Upper lobe of left lung (tissue), 4 donors: Measurements from ENCODE around the gene TRAF3.

Experiments used
- EP300 ChIP-seq, 4 donors: sonication (generic); formaldehyde crosslinking; IDR thresholded peaks; one replicate each; pipeline ENCODE4 v1.5.1; 2017; ENCODE audit warnings: antibody characterized with exemption in 4 of 4, control low read depth in 2 of 4
- POLR2A ChIP-seq, 4 donors: fragments of 450-650 bp; IDR thresholded peaks; one replicate each; pipeline ENCODE4 v1.5.1; 2016 to 2017; ENCODE audit warnings: antibody characterized with exemption in 4 of 4, mild to moderate bottlenecking in 2 of 4
- TF ChIP-seq, protein P1 (sequence below), 6 experiments: fragments of 450-650 bp in 4 of 6; fragments of 200-600 bp in 2 of 6; sonication (generic) in 2 of 6; IDR thresholded peaks; one replicate each; pipeline ENCODE4 v1.5.1; 2016 to 2019; ENCODE audit warnings: antibody characterized with exemption in 6 of 6

DNA sequence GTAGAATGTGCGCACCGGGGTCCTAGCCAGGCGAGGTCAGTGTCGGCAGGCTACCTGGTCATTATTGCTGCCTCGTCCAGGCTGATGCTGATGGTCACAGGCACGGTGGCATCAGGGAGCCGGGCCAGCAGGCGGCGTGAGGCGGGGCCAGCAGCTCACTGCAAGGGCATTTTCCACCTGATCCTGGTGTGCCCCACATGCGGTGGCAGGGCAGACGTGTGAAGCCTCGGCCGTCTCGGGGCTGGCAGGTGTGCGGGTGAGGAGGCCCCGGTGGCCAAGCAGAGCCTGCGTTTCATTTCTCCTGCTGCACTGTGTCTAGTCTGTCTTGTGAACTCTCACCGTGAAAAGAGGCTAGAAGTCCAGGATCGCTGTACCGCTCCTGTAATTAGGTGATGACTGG, 133.2 kb downstream of the TRAF3 start:
- TF ChIP-seq POLR2A (IDR thresholded peaks at IDR 0.05): no peak
- TF ChIP-seq, protein P1, sequence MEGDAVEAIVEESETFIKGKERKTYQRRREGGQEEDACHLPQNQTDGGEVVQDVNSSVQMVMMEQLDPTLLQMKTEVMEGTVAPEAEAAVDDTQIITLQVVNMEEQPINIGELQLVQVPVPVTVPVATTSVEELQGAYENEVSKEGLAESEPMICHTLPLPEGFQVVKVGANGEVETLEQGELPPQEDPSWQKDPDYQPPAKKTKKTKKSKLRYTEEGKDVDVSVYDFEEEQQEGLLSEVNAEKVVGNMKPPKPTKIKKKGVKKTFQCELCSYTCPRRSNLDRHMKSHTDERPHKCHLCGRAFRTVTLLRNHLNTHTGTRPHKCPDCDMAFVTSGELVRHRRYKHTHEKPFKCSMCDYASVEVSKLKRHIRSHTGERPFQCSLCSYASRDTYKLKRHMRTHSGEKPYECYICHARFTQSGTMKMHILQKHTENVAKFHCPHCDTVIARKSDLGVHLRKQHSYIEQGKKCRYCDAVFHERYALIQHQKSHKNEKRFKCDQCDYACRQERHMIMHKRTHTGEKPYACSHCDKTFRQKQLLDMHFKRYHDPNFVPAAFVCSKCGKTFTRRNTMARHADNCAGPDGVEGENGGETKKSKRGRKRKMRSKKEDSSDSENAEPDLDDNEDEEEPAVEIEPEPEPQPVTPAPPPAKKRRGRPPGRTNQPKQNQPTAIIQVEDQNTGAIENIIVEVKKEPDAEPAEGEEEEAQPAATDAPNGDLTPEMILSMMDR (IDR thresholded peaks at IDR 0.05): no peak
- TF ChIP-seq EP300 (IDR thresholded peaks at IDR 0.05): no peak
